MM.1S (cell line): ENCODE results near the gene BCAP29.

ENCODE experiments used
- DNase-seq: peaks from one replicate; pipeline ENCODE4 v3.0.0-alpha.2; 2015
- H2AFZ ChIP-seq: fragments of 300-600 bp; sonication (generic); 2 replicates; pipeline ENCODE4 v1.6.0; 2016; ENCODE audit warnings: antibody characterized with exemption, low read length
- H3F3A ChIP-seq: fragments of 300-600 bp; sonication (generic); 2 replicates; pipeline ENCODE4 v1.6.1; 2016; ENCODE audit warnings: mild to moderate bottlenecking, antibody characterized with exemption, low read length, moderate library complexity, mixed read lengths; ENCODE audit not compliant: insufficient read depth
- H3K27ac ChIP-seq: fragments of 300-600 bp; sonication (generic); 2 replicates; pipeline ENCODE4 v1.5.1; 2016; ENCODE audit warnings: mild to moderate bottlenecking, low read length
- H3K27me3 ChIP-seq: fragments of 300-600 bp; sonication (generic); replicated peaks from 2 replicates; pipeline ENCODE4 v1.6.0; 2016; ENCODE audit warnings: low read length; ENCODE audit not compliant: insufficient read depth
- H3K36me3 ChIP-seq: fragments of 300-600 bp; sonication (generic); replicated peaks from 2 replicates; pipeline ENCODE4 v1.6.1; 2016; ENCODE audit warnings: mild to moderate bottlenecking, low read length, mixed read lengths; ENCODE audit not compliant: insufficient read depth
- H3K4me1 ChIP-seq: fragments of 300-600 bp; sonication (generic); 2 replicates; pipeline ENCODE4 v1.6.1; 2016; ENCODE audit warnings: low read length, mixed read lengths
- H3K4me2 ChIP-seq: fragments of 300-600 bp; sonication (generic); 2 replicates; pipeline ENCODE4 v1.6.0; 2016; ENCODE audit warnings: low read depth, low read length
- H3K4me3 ChIP-seq: fragments of 300-600 bp; sonication (generic); 2 replicates; pipeline ENCODE4 v1.5.1; 2016; ENCODE audit warnings: low read length, mixed read lengths
- H3K79me2 ChIP-seq: fragments of 300-600 bp; sonication (generic); 2 replicates; pipeline ENCODE4 v1.6.1; 2016; ENCODE audit warnings: mixed run types, low read length, mixed read lengths
- H3K9ac ChIP-seq: fragments of 300-600 bp; sonication (generic); 2 replicates; pipeline ENCODE4 v1.6.1; 2016; ENCODE audit warnings: low read length, mixed read lengths
- H3K9me2 ChIP-seq: fragments of 300-600 bp; sonication (generic); replicated peaks from 2 replicates; pipeline ENCODE4 v1.6.1; 2016; ENCODE audit warnings: mild to moderate bottlenecking, low read length, mixed read lengths; ENCODE audit not compliant: insufficient read depth
- H3K9me3 ChIP-seq: fragments of 300-600 bp; sonication (generic); replicated peaks from 2 replicates; pipeline ENCODE4 v1.6.1; 2016; ENCODE audit warnings: mild to moderate bottlenecking, low read length, mixed read lengths; ENCODE audit not compliant: insufficient read depth
- H4K20me1 ChIP-seq: fragments of 300-600 bp; sonication (generic); 2 replicates; pipeline ENCODE4 v1.6.1; 2016; ENCODE audit warnings: mild to moderate bottlenecking, low read length, moderate library complexity, mixed read lengths; ENCODE audit not compliant: insufficient read depth
- EZH2 ChIP-seq: fragments of 300-600 bp; sonication (generic); optimal IDR thresholded peaks from 2 replicates; pipeline ENCODE3; 2017; ENCODE audit warnings: low read depth, mild to moderate bottlenecking, antibody characterized with exemption, low read length, mixed read lengths
- EZH2phosphoT487 ChIP-seq: fragments of 300-600 bp; sonication (generic); IDR thresholded peaks from 2 replicates; pipeline ENCODE4 v1.6.1; 2018; ENCODE audit warnings: antibody characterized with exemption, low read length
- TF ChIP-seq, protein P1 (sequence below): fragments of 300-600 bp; sonication (generic); IDR thresholded peaks from 2 replicates; pipeline ENCODE4 v1.5.1; 2016; ENCODE audit warnings: antibody characterized with exemption, low read length, mixed read lengths

The BCAP29 gene

DNA sequence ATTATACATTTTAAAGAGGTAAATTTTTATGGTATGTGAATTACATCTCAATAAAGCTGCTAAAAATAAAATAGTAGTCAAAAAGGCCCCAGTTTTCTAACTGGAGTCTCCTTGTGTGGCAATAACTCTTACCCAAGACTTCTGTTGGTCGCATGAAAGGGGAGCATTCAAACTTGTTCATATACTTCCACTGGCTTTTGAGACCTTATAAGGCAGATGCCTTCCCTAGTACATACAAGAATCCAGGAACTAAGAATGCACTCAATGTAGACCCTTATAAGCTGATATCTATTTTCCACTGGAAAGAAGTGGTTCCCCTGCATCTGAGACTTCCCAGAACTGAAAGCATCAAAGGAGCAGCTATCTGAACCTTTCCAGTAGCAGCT is 13.0 kb downstream of the BCAP29 start:
- no peak overlapping the region for H2AFZ ChIP-seq
- H3K9me3 ChIP-seq, result no peaks in the 10 kb centered on the region
- no peaks in the 10 kb centered on the region for H4K20me1 ChIP-seq
- no peaks in the 10 kb centered on the region for H3K79me2 ChIP-seq
- no peak overlapping the region for H3K4me2 ChIP-seq
- no peaks in the 10 kb centered on the region for H3F3A ChIP-seq
- H3K27ac ChIP-seq, result no peak overlapping the region
- H3K9ac ChIP-seq, result no peak overlapping the region
- no peaks in the 10 kb centered on the region for H3K4me1 ChIP-seq
- H3K27me3 ChIP-seq, result no peaks in the 10 kb centered on the region
- no peaks in the 10 kb centered on the region for H3K36me3 ChIP-seq
- TF ChIP-seq, protein P1, sequence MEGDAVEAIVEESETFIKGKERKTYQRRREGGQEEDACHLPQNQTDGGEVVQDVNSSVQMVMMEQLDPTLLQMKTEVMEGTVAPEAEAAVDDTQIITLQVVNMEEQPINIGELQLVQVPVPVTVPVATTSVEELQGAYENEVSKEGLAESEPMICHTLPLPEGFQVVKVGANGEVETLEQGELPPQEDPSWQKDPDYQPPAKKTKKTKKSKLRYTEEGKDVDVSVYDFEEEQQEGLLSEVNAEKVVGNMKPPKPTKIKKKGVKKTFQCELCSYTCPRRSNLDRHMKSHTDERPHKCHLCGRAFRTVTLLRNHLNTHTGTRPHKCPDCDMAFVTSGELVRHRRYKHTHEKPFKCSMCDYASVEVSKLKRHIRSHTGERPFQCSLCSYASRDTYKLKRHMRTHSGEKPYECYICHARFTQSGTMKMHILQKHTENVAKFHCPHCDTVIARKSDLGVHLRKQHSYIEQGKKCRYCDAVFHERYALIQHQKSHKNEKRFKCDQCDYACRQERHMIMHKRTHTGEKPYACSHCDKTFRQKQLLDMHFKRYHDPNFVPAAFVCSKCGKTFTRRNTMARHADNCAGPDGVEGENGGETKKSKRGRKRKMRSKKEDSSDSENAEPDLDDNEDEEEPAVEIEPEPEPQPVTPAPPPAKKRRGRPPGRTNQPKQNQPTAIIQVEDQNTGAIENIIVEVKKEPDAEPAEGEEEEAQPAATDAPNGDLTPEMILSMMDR, result no peak
- TF ChIP-seq EZH2phosphoT487, result no peak
- no peak for TF ChIP-seq EZH2
- H3K4me3 ChIP-seq, result no peak overlapping the region
- no peak for DNase-seq
- H3K9me2 ChIP-seq, result no peaks in the 10 kb centered on the region

DNA sequence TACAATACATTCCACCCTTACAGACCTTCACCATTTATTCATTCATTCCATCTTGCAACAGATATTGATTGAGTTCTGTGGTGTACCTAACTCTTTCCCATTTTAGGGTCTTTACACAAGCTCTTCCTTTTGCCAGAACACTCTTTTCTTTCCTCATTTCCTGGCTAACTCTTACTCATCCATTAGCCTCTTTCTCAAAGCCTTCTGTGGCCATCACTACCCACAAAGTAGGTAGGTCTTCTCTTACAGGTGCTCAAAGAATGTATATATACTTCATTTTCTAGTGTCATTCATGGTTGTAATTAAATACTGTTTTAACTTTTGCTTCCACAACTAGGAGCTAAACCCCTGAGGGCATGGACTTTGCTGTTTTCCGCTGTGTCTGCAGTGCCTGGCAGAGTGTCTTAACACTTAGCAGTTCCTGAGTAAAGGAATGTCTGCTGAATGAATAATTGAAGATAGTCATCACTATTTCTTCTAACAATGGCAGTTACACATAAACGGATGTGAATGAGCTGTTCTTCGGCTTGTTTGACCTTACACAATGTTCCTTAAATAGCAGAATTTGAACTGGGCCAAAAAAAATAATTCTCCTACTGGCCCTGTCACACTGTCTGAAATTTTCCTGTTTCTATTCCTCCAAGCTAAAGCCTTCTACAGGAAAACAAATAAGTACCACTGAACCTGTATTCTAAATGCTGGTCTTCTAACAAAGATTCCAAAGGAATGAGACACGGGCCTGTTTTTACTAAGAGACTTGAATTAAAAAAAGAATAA is 15.1 kb downstream of the BCAP29 start:
- no peak overlapping the region for H2AFZ ChIP-seq
- no peaks in the 10 kb centered on the region for H3K36me3 ChIP-seq
- no peak overlapping the region for H3K27ac ChIP-seq
- H3K4me1 ChIP-seq, result no peaks in the 10 kb centered on the region
- H3K4me3 ChIP-seq, result no peak overlapping the region
- H3K79me2 ChIP-seq, result no peaks in the 10 kb centered on the region
- H4K20me1 ChIP-seq, result no peaks in the 10 kb centered on the region
- no peak for DNase-seq
- TF ChIP-seq EZH2phosphoT487, result no peak
- TF ChIP-seq, protein P1, result no peak
- no peak for TF ChIP-seq EZH2
- no peaks in the 10 kb centered on the region for H3K9me3 ChIP-seq
- H3K4me2 ChIP-seq, result no peak overlapping the region
- no peaks in the 10 kb centered on the region for H3F3A ChIP-seq
- H3K9me2 ChIP-seq, result no peaks in the 10 kb centered on the region
- H3K27me3 ChIP-seq, result no peaks in the 10 kb centered on the region
- H3K9ac ChIP-seq, result no peak overlapping the region

DNA sequence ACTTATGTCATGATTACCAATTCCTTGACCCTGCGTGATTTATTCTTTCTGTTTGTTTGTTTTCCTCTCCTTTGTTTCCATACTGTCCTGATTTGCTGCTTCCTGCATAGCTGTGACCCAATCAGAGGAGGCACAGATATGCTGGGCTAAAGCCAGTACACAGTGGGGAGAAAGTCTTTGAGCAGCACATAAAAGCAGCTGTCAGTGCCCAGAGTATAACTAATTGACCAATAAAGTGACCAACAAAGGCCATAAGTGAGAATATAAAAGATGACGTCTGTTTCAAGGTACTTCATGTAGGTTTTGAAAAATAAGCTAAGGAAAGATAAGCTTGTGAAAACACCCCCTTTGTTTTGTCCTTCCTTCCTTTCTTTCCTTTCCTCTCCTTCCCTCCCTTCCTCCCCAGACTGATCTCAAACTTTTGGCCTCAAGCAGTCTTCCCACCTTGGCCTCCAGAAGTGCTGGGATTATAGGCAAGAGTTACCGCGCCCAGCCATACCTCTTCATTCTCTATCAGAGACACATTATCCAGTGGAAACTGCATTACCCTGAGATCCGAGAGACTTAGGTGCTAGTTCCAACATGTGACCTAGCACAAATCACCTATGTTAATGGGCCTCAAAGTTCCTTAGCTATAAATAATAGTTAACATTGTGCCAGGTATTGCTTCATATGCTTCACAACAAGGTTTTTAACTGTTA is 17.0 kb downstream of the BCAP29 start:
- no peak overlapping the region for H3K4me2 ChIP-seq
- H3K9ac ChIP-seq, result no peak overlapping the region
- no peaks in the 10 kb centered on the region for H4K20me1 ChIP-seq
- no peaks in the 10 kb centered on the region for H3K9me3 ChIP-seq
- no peaks in the 10 kb centered on the region for H3K36me3 ChIP-seq
- H3K79me2 ChIP-seq, result no peaks in the 10 kb centered on the region
- no peak overlapping the region for H2AFZ ChIP-seq
- H3K4me3 ChIP-seq, result no peak overlapping the region
- H3K27ac ChIP-seq, result no peak overlapping the region
- no peaks in the 10 kb centered on the region for H3K4me1 ChIP-seq
- no peaks in the 10 kb centered on the region for H3K27me3 ChIP-seq
- TF ChIP-seq EZH2phosphoT487, result no peak
- no peak for TF ChIP-seq EZH2
- TF ChIP-seq, protein P1, result no peak
- H3F3A ChIP-seq, result no peaks in the 10 kb centered on the region
- DNase-seq, result no peak
- H3K9me2 ChIP-seq, result no peaks in the 10 kb centered on the region
